CD4-positive, alpha-beta T cell treated with Interleukin-17A for 4 hours (primary cell): Measurements from ENCODE around the gene METTL17.
"Not testable (repeated sequence)": the region's sequence is repeated elsewhere in the genome, so short reads cannot be mapped to it uniquely, and the experiment has no call there.

Experiments used
- DNase-seq: peaks from one replicate; pipeline ENCODE4 v3.0.0-alpha.2; 2020; ENCODE audit warnings: mixed read lengths

METTL17 gene

GRCh38 chr14:20989787-20990600, at the start of gene METTL17:
Gene METTL17, plus strand, starts transcription at chr14:20989980. Its CDS starts 23 bp downstream, at chr14:20990003.
- peak; percentile 85 for DNase-seq

- not testable (repeated sequence) for DNase-seq
Measured at GRCh38 chr14:20945146-20945545, 44.6 kb upstream of the METTL17 start.

GRCh38 chr14:20946707-20947106, 43.1 kb upstream of the METTL17 start:
- not testable (repeated sequence) for DNase-seq

- DNase-seq = not testable (repeated sequence)
Measured at GRCh38 chr14:20954736-20955537, 34.8 kb upstream of the METTL17 start, which contains the start of gene RNASE2. Gene RNASE2, plus strand, starts transcription at chr14:20955487. Its CDS starts 285 bp downstream, at chr14:20955772.

GRCh38 chr14:20955538-20955873, 34.3 kb upstream of the METTL17 start:
- DNase-seq = not testable (repeated sequence)

GRCh38 chr14:20956376-20956976, 33.3 kb upstream of the METTL17 start:
- no peak for DNase-seq

GRCh38 chr14:20958946-20959345, 30.8 kb upstream of the METTL17 start:
- DNase-seq = not testable (repeated sequence)

GRCh38 chr14:20969336-20969735, 20.4 kb upstream of the METTL17 start:
- no peak for DNase-seq

GRCh38 chr14:20970647-20970982, 19.2 kb upstream of the METTL17 start:
- DNase-seq = no peak

- peak; percentile 83 for DNase-seq
Measured at GRCh38 chr14:20970983-20971704, 18.6 kb upstream of the METTL17 start.

GRCh38 chr14:20971705-20972021, 18.1 kb upstream of the METTL17 start:
- DNase-seq = no peak

- DNase-seq = no peak
Measured at GRCh38 chr14:20973501-20973900, 16.3 kb upstream of the METTL17 start.

- no peak for DNase-seq
Measured at GRCh38 chr14:20976291-20976690, 13.5 kb upstream of the METTL17 start.

- DNase-seq = no peak
Measured at GRCh38 chr14:20978687-20979086, 11.1 kb upstream of the METTL17 start.

GRCh38 chr14:20980906-20981305, 8.9 kb upstream of the METTL17 start:
- DNase-seq = no peak

GRCh38 chr14:20982646-20983369, 7.0 kb upstream of the METTL17 start:
- no peak for DNase-seq

- DNase-seq = not testable (repeated sequence)
Measured at GRCh38 chr14:20985650-20986049, 4.1 kb upstream of the METTL17 start.

GRCh38 chr14:20986811-20987210, 3.0 kb upstream of the METTL17 start:
- DNase-seq = no peak

- DNase-seq = no peak
Measured at GRCh38 chr14:20988717-20989470, 886 bp upstream of the METTL17 start.

GRCh38 chr14:20989471-20989786, 351 bp upstream of the METTL17 start:
- DNase-seq = no peak

GRCh38 chr14:20996521-20996920, 6.7 kb downstream of the METTL17 start:
- DNase-seq = no peak

- DNase-seq = no peak
Measured at GRCh38 chr14:20997115-20997514, 7.3 kb downstream of the METTL17 start.
